H1 (cell line): ENCODE measurements around the gene C1S. TPM values are rescaled to one million over a fixed set of nuclear protein-coding genes. Genes with fewer than 3 reads are reported as not detected.

ENCODE experiments used
- CTCF ChIA-PET: fragments of 300-600 bp; sonication (Branson Sonifier 250); formaldehyde crosslinking; loops from one replicate; lab custom pipeline; 2021; ENCODE audit not compliant: partially characterized antibody; lab: Charles Lee
- POLR2A ChIA-PET: fragments of 300-600 bp; sonication (Branson Sonifier 250); formaldehyde crosslinking; loops from one replicate; lab custom pipeline; 2021; ENCODE audit warnings: inconsistent platforms; ENCODE audit not compliant: partially characterized antibody; lab: Charles Lee
- DNase-seq, 2 experiments: peaks; one replicate each; pipeline versions ENCODE4 v3.0.0 to v3.0.0-alpha.2; 2010 to 2022; ENCODE audit warnings: low spot score in 2 of 2, low read depth in 1 of 2, mixed read lengths in 1 of 2
- FAIRE-seq: peaks from 2 replicates; lab custom pipeline; 2011; peaks lifted over from hg19 to GRCh38; lab: Jason Lieb, UNC
- H2AFZ ChIP-seq: 2 replicates; pipeline ENCODE4 v1.8.1; 2012; ENCODE audit warnings: low read length, inconsistent platforms
- H2AK5ac ChIP-seq: 2 replicates; pipeline ENCODE4 v1.6.1; 2013; ENCODE audit warnings: low read depth, low read length
- H2BK120ac ChIP-seq: replicated peaks from 2 replicates; pipeline ENCODE3; 2013; ENCODE audit warnings: low read depth, low read length, inconsistent platforms
- H2BK12ac ChIP-seq: 2 replicates; pipeline ENCODE4 v1.6.1; 2013; ENCODE audit warnings: low read depth, low read length
- H2BK15ac ChIP-seq: 2 replicates; pipeline ENCODE4 v1.6.1; 2013; ENCODE audit warnings: low read length
- H2BK20ac ChIP-seq: 2 replicates; pipeline ENCODE4 v1.6.1; 2013; ENCODE audit warnings: low read length
- H2BK5ac ChIP-seq: 2 replicates; pipeline ENCODE4 v1.6.1; 2013; ENCODE audit warnings: low read depth, low read length
- H3K14ac ChIP-seq: 2 replicates; pipeline ENCODE4 v1.6.1; 2013; ENCODE audit warnings: inconsistent platforms; ENCODE audit not compliant: insufficient read length
- H3K18ac ChIP-seq: 2 replicates; pipeline ENCODE4 v1.6.1; 2013; ENCODE audit warnings: low read length; ENCODE audit errors: extremely low read depth
- H3K23ac ChIP-seq: 2 replicates; pipeline ENCODE4 v1.6.1; 2013; ENCODE audit warnings: inconsistent platforms; ENCODE audit not compliant: insufficient read length
- H3K23me2 ChIP-seq: 2 replicates; pipeline ENCODE4 v1.6.1; 2013; ENCODE audit warnings: low read depth, low read length
- H3K27ac ChIP-seq: 2 replicates; pipeline ENCODE4 v1.6.1; 2011; ENCODE audit warnings: low read depth, low read length, inconsistent platforms
- H3K27me3 ChIP-seq, 4 experiments: replicated peaks in 1 of 4; 1 replicate in 1 of 4; 2 replicates in 3 of 4; pipeline versions ENCODE4 v1.6.1 to v1.8.1; 2011 to 2013; ENCODE audit warnings: low read length in 3 of 4, mild to moderate bottlenecking in 3 of 4, inconsistent platforms in 2 of 4, mixed read lengths in 2 of 4, moderate library complexity in 1 of 4; ENCODE audit not compliant: control insufficient read depth in 3 of 4, insufficient read depth in 3 of 4; ENCODE audit errors: extremely low read depth in 1 of 4
- H3K36me3 ChIP-seq, 4 experiments: 2 replicates each; pipeline versions ENCODE4 v1.6.1 to v1.8.1; 2011 to 2013; ENCODE audit warnings: mild to moderate bottlenecking in 4 of 4, low read length in 3 of 4, moderate library complexity in 2 of 4, control low read depth in 1 of 4, inconsistent platforms in 1 of 4; ENCODE audit not compliant: insufficient read depth in 4 of 4, control insufficient read depth in 2 of 4
- H3K4ac ChIP-seq: replicated peaks from 2 replicates; pipeline ENCODE3; 2013; ENCODE audit warnings: low read length, low read depth, mixed read lengths, inconsistent platforms; ENCODE audit not compliant: insufficient read length
- H3K4me1 ChIP-seq, 4 experiments: replicated peaks in 1 of 4; 1 replicate in 1 of 4; 2 replicates in 3 of 4; pipeline versions ENCODE4 v1.6.1 to v1.8.1; 2011 to 2013; ENCODE audit warnings: low read length in 3 of 4, inconsistent platforms in 2 of 4, mixed read lengths in 1 of 4; ENCODE audit not compliant: insufficient read depth in 4 of 4, control insufficient read depth in 3 of 4
- H3K4me2 ChIP-seq, 2 experiments: 2 replicates each; pipeline versions ENCODE4 v1.6.1 to v1.8.1; 2011 to 2013; ENCODE audit warnings: low read depth in 2 of 2, low read length in 2 of 2, control low read depth in 1 of 2, inconsistent platforms in 1 of 2, mild to moderate bottlenecking in 1 of 2; ENCODE audit not compliant: insufficient read depth in 1 of 2
- H3K4me3 ChIP-seq, 4 experiments: fragments of 200-600, 300-600 bp in 1 of 4; sonication (generic), shearing (Covaris generic), sonication (Bioruptor Twin) in 1 of 4; 2 replicates each; pipeline versions ENCODE4 v1.5.1 to v1.8.1; 2011 to 2016; ENCODE audit warnings: low read length in 4 of 4, low read depth in 3 of 4, control low read depth in 2 of 4, inconsistent platforms in 2 of 4, mild to moderate bottlenecking in 2 of 4, mixed read lengths in 1 of 4, moderate library complexity in 1 of 4; ENCODE audit not compliant: insufficient read depth in 2 of 4; ENCODE audit errors: extremely low read depth in 1 of 4
- H3K56ac ChIP-seq: replicated peaks from 2 replicates; pipeline ENCODE3; 2013; ENCODE audit warnings: low read depth, mild to moderate bottlenecking, mixed read lengths, low read length, inconsistent platforms; ENCODE audit not compliant: insufficient read length
- H3K79me1 ChIP-seq: 2 replicates; pipeline ENCODE4 v1.6.1; 2013; ENCODE audit warnings: low read depth, low read length, control low read depth
- H3K79me2 ChIP-seq, 2 experiments: 2 replicates each; pipeline versions ENCODE4 v1.6.1 to v1.8.1; 2012 to 2013; ENCODE audit warnings: low read length in 2 of 2, mild to moderate bottlenecking in 2 of 2, inconsistent platforms in 1 of 2; ENCODE audit not compliant: insufficient read depth in 2 of 2, control insufficient read depth in 1 of 2
- H3K9ac ChIP-seq, 4 experiments: replicated peaks in 1 of 4; 1 replicate in 1 of 4; 2 replicates in 3 of 4; pipeline versions ENCODE4 v1.6.1 to v1.8.1; 2011 to 2013; ENCODE audit warnings: low read depth in 3 of 4, low read length in 3 of 4, control low read depth in 2 of 4, mild to moderate bottlenecking in 2 of 4, moderate library complexity in 2 of 4, inconsistent platforms in 1 of 4; ENCODE audit errors: extremely low read depth in 1 of 4
- H3K9me3 ChIP-seq, 2 experiments: 2 replicates each; pipeline versions ENCODE4 v1.6.1 to v1.8.1; 2012 to 2013; ENCODE audit warnings: mild to moderate bottlenecking in 2 of 2, moderate library complexity in 2 of 2, control low read depth in 1 of 2, inconsistent platforms in 1 of 2, low read depth in 1 of 2, low read length in 1 of 2, mixed read lengths in 1 of 2; ENCODE audit not compliant: insufficient read depth in 2 of 2
- H4K20me1 ChIP-seq, 2 experiments: replicated peaks in 1 of 2; 2 replicates each; pipeline versions ENCODE3 to v1.8.1; 2011 to 2013; ENCODE audit warnings: inconsistent platforms in 2 of 2, low read length in 2 of 2, mild to moderate bottlenecking in 1 of 2; ENCODE audit not compliant: insufficient read depth in 2 of 2, control insufficient read depth in 1 of 2
- H4K5ac ChIP-seq: 2 replicates; pipeline ENCODE4 v1.6.1; 2013; ENCODE audit warnings: low read length, low read depth, mixed read lengths, inconsistent platforms; ENCODE audit not compliant: insufficient read length
- H4K8ac ChIP-seq: 2 replicates; pipeline ENCODE4 v1.8.0; 2013; ENCODE audit warnings: mild to moderate bottlenecking, moderate library complexity, low read length, inconsistent platforms; ENCODE audit not compliant: insufficient read depth; ENCODE audit errors: extremely low read depth
- H4K91ac ChIP-seq: replicated peaks from 2 replicates; pipeline ENCODE3; 2013; ENCODE audit warnings: low read length, mixed read lengths, inconsistent platforms; ENCODE audit not compliant: insufficient read length
- CREB1 ChIP-seq: IDR thresholded peaks from 2 replicates; pipeline ENCODE4 v1.6.1; 2012; ENCODE audit warnings: inconsistent platforms
- EP300 ChIP-seq, 2 experiments: IDR thresholded peaks; 1 replicate in 1 of 2; 2 replicates in 1 of 2; pipeline ENCODE4 v1.6.1; 2011 to 2012; ENCODE audit warnings: low read depth in 2 of 2, low read length in 2 of 2, mild to moderate bottlenecking in 2 of 2, borderline replicate concordance in 1 of 2, inconsistent platforms in 1 of 2, moderate library complexity in 1 of 2
- FOSL1 ChIP-seq: IDR thresholded peaks from 2 replicates; pipeline ENCODE4 v1.6.1; 2011; ENCODE audit warnings: mild to moderate bottlenecking, low read depth, low read length, moderate library complexity; ENCODE audit not compliant: insufficient read depth
- PHF8 ChIP-seq: fragments of 200-600 bp; sonication (generic); conservative IDR thresholded peaks from 2 replicates; pipeline ENCODE4 v1.7.1; 2012; ENCODE audit warnings: low read depth, mild to moderate bottlenecking, inconsistent platforms, low read length, moderate library complexity
- SIRT6 ChIP-seq: IDR thresholded peaks from one replicate; pipeline ENCODE4 v1.7.1; 2012; ENCODE audit warnings: low read length, inconsistent platforms
- WGBS, 2 experiments: shearing (Covaris generic) in 1 of 2; methylation state at CpG; one replicate each; pipeline versions ENCODE4 v1.1.6 to v1.1.7; 2013 to 2015; ENCODE audit warnings: low lambda C conversion rate in 2 of 2, mixed read lengths in 2 of 2, inconsistent platforms in 1 of 2, low coverage in 1 of 2, missing lambda C conversion rate in 1 of 2; ENCODE audit not compliant: insufficient replicate concordance in 2 of 2, insufficient coverage in 1 of 2, insufficient read length in 1 of 2; ENCODE audit errors: extremely low coverage in 1 of 2, missing lambda C conversion rate in 1 of 2; 5-methylcytosine and 5-hydroxymethylcytosine counted together
- polyA plus RNA-seq, 7 experiments: library from polyadenylated mRNA; depleted of rRNA in 3 of 7; stranded (reverse) in 5 of 7; unstranded in 2 of 7; fragments of >200 nt in 5 of 7; fragments of 200-250 nt in 2 of 7; gene quantifications; 1 replicate in 5 of 7; 2 replicates in 1 of 7; 4 replicates in 1 of 7; pipeline versions ENCODE4 v1.2.1 to v1.2.3, GENCODE V29; 2011 to 2013; ENCODE audit warnings: missing spikeins in 2 of 7, mixed read lengths in 2 of 7
- total RNA-seq: library from RNA; stranded (reverse); fragmentation: NEBNext Ultra II Directional; extraction: Animal tissue kit (Norgen Biotek cat#: 25700); gene quantifications from 2 replicates; pipeline ENCODE4 v1.2.1, GENCODE V29; 2021

Gene C1S
- total and polyA plus RNA-seq, 2 of the 8 experiments (the other 6 are each of a cell fraction or from before 2014, with no cell fraction given): 4.4 to 7.3 TPM

- H2BK12ac ChIP-seq: no peak overlapping the region
- no peak overlapping the region for H3K14ac ChIP-seq
- ChIA-PET POLR2A (interaction anchor here (1.0 to 2.3 kb wide), 7 partner anchors 11 to 245 kb away, joined by 4 to 14 read pairs (median 5); partner anchors contain the start of genes C12orf57, C1S and RNU7-1), CTCF (interaction anchor here (0.7 to 4.1 kb wide), 30 partner anchors 8 to 164 kb away, joined by 3 to 58 read pairs (median 5); partner anchors contain the start of genes C1R and C1S)
- TF ChIP-seq EP300 (IDR thresholded peaks at IDR 0.05; ENCODE audit: borderline replicate concordance in 1 of 2, low read depth in 2 of 2, low read length in 2 of 2) (no peak), FOSL1 (no peak), PHF8 (no peak), SIRT6 (no peak), CREB1 (no peak)
- H2BK15ac ChIP-seq: no peak overlapping the region
- no peak overlapping the region for H2AK5ac ChIP-seq
- no peak overlapping the region for H2BK5ac ChIP-seq
- no peaks in the 10 kb centered on the region for H3K9me3 ChIP-seq
- H3K4me1 ChIP-seq: no peaks in the 10 kb centered on the region
- no peak overlapping the region for H3K9ac ChIP-seq
- WGBS, 2 experiments: 95% methylated on average over 11 of the region's 11 CpGs; no CpG with 5 or more reads in 1 of the 2 experiments
- H4K8ac ChIP-seq: no peak overlapping the region
- no peak overlapping the region for H2BK20ac ChIP-seq
- H2AFZ ChIP-seq: no peak overlapping the region
- H3K23ac ChIP-seq: no peak overlapping the region
- no peaks in the 10 kb centered on the region; the same call in 1 of the 2 replicates for H3K23me2 ChIP-seq
- H3K18ac ChIP-seq: no peak overlapping the region
- H2BK120ac ChIP-seq: no peak overlapping the region
- FAIRE-seq: no peak
- H3K4me2 ChIP-seq: no peak overlapping the region
- peaks cover 0 to 1% of the 10 kb centered on the region in 2 experiments for H4K20me1 ChIP-seq
- no peak overlapping the region for H3K27ac ChIP-seq
- no peak overlapping the region for H3K4me3 ChIP-seq
- H3K56ac ChIP-seq: no peak overlapping the region
- H3K79me1 ChIP-seq: no peaks in the 10 kb centered on the region
- H4K5ac ChIP-seq: no peak overlapping the region
- H3K79me2 ChIP-seq: no peaks in the 10 kb centered on the region
- DNase-seq: no peak
- H3K36me3 ChIP-seq: no peaks in the 10 kb centered on the region
- H4K91ac ChIP-seq: no peak overlapping the region
- H3K27me3 ChIP-seq: no peaks in the 10 kb centered on the region
- no peak overlapping the region for H3K4ac ChIP-seq
Observed at GRCh38 chr12:7114008-7114407, 53.5 kb downstream of the C1S start.
